ENCODE measurements around the gene FAM53A. TPM values are rescaled to one million over a fixed set of nuclear protein-coding genes. Genes with fewer than 3 reads are reported as not detected.

The FAM53A gene
- total RNA-seq, 2 donors from 2014 or later, result 0.66 to 2.3 TPM

GRCh38 chr4:1604706-1605205 lies 79.4 kb downstream of the FAM53A start:
- Histone ChIP-seq H3K4me1 (no peaks in the 10 kb centered on the region), H3K27me3 (no peaks in the 10 kb centered on the region), H3K9me3 (no peaks in the 10 kb centered on the region), H3K27ac (no peak overlapping the region), H3K36me3 (replicated peaks in 1 of 2; ENCODE audit: insufficient read depth in 1 of 2, low read depth in 2 of 2) (no peaks in the 10 kb centered on the region), H3K4me3 (no peak overlapping the region)
- WGBS, 2 donors, result 11 to 23% methylated on average over 4 to 19 of the region's 19 CpGs
- peak; percentile 45 for ATAC-seq
- intact Hi-C loops (cut with DNase I), result no loop called here
- TF ChIP-seq CTCF (IDR thresholded peaks at IDR 0.05), result peak in 3 of 7 experiments; percentile 11 to 20 (median 18)
- TF ChIP-seq POLR2A (IDR thresholded peaks at IDR 0.05), result no peak
- DNase-seq, result peak in 1 of 4 donors; percentile 35

GRCh38 chr4:1604181-1604705 lies 79.9 kb downstream of the FAM53A start:
- Histone ChIP-seq H3K4me3 (no peak overlapping the region), H3K36me3 (replicated peaks in 1 of 2; ENCODE audit: insufficient read depth in 1 of 2, low read depth in 2 of 2) (no peaks in the 10 kb centered on the region), H3K9me3 (no peaks in the 10 kb centered on the region), H3K4me1 (no peaks in the 10 kb centered on the region), H3K27ac (no peak overlapping the region), H3K27me3 (no peaks in the 10 kb centered on the region)
- TF ChIP-seq CTCF (IDR thresholded peaks at IDR 0.05), result no peak
- TF ChIP-seq POLR2A (IDR thresholded peaks at IDR 0.05), result no peak
- ATAC-seq (no peak), DNase-seq (no peak)
- WGBS, 2 donors, result 42 to 50% methylated on average over 16 to 23 of the region's 23 CpGs
- intact Hi-C loops (cut with DNase I), result no loop called here

GRCh38 chr4:1603413-1604135 lies 80.5 kb downstream of the FAM53A start:
- H3K27me3 ChIP-seq, result no peaks in the 10 kb centered on the region
- intact Hi-C loops (cut with DNase I), result no loop called here
- 68 to 70% methylated on average over 5 to 17 of the region's 17 CpGs for WGBS, 2 donors
- TF ChIP-seq CTCF (IDR thresholded peaks at IDR 0.05), result no peak
- TF ChIP-seq POLR2A (IDR thresholded peaks at IDR 0.05), result no peak
- DNase-seq (no peak), ATAC-seq (no peak)
- no peak overlapping the region for H3K4me3 ChIP-seq
- H3K27ac ChIP-seq, result no peak overlapping the region
- no peaks in the 10 kb centered on the region for H3K4me1 ChIP-seq
- no peaks in the 10 kb centered on the region for H3K9me3 ChIP-seq
- H3K36me3 ChIP-seq (replicated peaks in 1 of 2; ENCODE audit: insufficient read depth in 1 of 2, low read depth in 2 of 2), result no peaks in the 10 kb centered on the region

GRCh38 chr4:1602655-1603412 lies 81.3 kb downstream of the FAM53A start:
- Histone ChIP-seq H3K27me3 (no peaks in the 10 kb centered on the region), H3K4me3 (no peak overlapping the region), H3K36me3 (replicated peaks in 1 of 2; ENCODE audit: insufficient read depth in 1 of 2, low read depth in 2 of 2) (no peaks in the 10 kb centered on the region), H3K4me1 (no peaks in the 10 kb centered on the region), H3K9me3 (no peaks in the 10 kb centered on the region), H3K27ac (no peak overlapping the region)
- WGBS, 2 donors, result 67 to 69% methylated on average over 18 to 42 of the region's 43 CpGs
- intact Hi-C loops (cut with DNase I), result no loop called here
- no peak for TF ChIP-seq POLR2A (IDR thresholded peaks at IDR 0.05)
- no peak for TF ChIP-seq CTCF (IDR thresholded peaks at IDR 0.05)
- DNase-seq, result no peak
- no peak for ATAC-seq
